Thymus (tissue), 11 donors: ENCODE data around the gene NGFR. TPM values are rescaled to one million over a fixed set of nuclear protein-coding genes. Genes with fewer than 3 reads are reported as not detected.

Experiments used
- DNase-seq, 9 donors: peaks; one replicate each; pipeline ENCODE4 v3.0.0-alpha.2; 2013; ENCODE audit warnings: low spot score in 9 of 9, low read depth in 6 of 9, missing footprints in 1 of 9
- H3K27ac ChIP-seq, 2 donors: one replicate each; pipeline ENCODE4 v1.5.1; 2013; ENCODE audit warnings: control low read depth in 1 of 2, low read depth in 1 of 2, low read length in 1 of 2, mild to moderate bottlenecking in 1 of 2, moderate library complexity in 1 of 2
- H3K27me3 ChIP-seq, 2 donors: one replicate each; pipeline ENCODE4 v1.5.1; 2013; ENCODE audit warnings: low read length in 1 of 2; ENCODE audit not compliant: control insufficient read depth in 2 of 2, insufficient read depth in 1 of 2
- H3K36me3 ChIP-seq, 2 donors: one replicate each; pipeline ENCODE4 v1.5.1; 2013; ENCODE audit warnings: low read length in 1 of 2, mild to moderate bottlenecking in 1 of 2, moderate library complexity in 1 of 2; ENCODE audit not compliant: control insufficient read depth in 2 of 2, insufficient read depth in 2 of 2
- H3K4me1 ChIP-seq, 2 donors: one replicate each; pipeline ENCODE4 v1.5.1; 2013; ENCODE audit warnings: low read length in 2 of 2; ENCODE audit not compliant: control insufficient read depth in 2 of 2, insufficient read depth in 2 of 2
- H3K4me3 ChIP-seq, 2 donors: one replicate each; pipeline ENCODE4 v1.5.1; 2013; ENCODE audit warnings: low read length in 2 of 2, control low read depth in 1 of 2, mild to moderate bottlenecking in 1 of 2
- H3K9me3 ChIP-seq, 2 donors: one replicate each; pipeline ENCODE4 v1.5.1; 2013; ENCODE audit warnings: low read length in 1 of 2, mild to moderate bottlenecking in 1 of 2; ENCODE audit not compliant: control insufficient read depth in 2 of 2, insufficient read depth in 1 of 2
- WGBS: extraction: QIAGEN DNeasy Blood & Tissue Kit; methylation state at CpG from one replicate; pipeline ENCODE4 v1.1.7; 2013; 5-methylcytosine and 5-hydroxymethylcytosine counted together
- polyA plus RNA-seq: library from polyadenylated mRNA; stranded (reverse); fragments of 200-250 nt; gene quantifications from one replicate; pipeline ENCODE4 v1.2.3, GENCODE V29; 2013
- total RNA-seq: library from RNA; stranded (reverse); fragments of 120-200 nt; gene quantifications from one replicate; pipeline ENCODE4 v1.2.4, GENCODE V29; 2013
- donor health status: healthy.

The NGFR gene
- total and polyA plus RNA-seq, 2 donors = 1.9 to 5.0 TPM

DNA sequence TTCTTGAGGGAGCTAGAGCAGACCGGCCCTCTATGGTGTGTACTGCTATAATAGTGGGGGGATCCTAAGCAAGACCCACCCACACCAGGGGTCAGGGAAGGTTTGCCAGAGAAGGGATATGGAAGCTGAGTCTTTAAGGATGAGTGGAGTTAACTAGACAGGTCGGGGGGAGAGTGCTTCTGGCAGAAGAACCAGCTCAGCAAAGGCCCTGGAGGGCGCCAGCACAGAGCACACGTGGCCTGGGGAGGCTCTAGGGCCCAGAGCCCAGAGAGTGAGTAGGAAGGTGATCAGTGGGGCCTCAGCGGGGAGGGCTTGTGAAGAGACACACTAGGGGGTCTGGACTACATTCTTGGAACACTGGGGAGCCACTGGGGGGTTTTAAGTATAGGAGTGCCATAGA, 21.1 kb downstream of the NGFR start:
- Histone ChIP-seq H3K4me1 (peaks cover 0 to 23% of the 10 kb centered on the region in 2 donors), H3K9me3 (no peaks in the 10 kb centered on the region), H3K4me3 (no peak overlapping the region), H3K27ac (no peak overlapping the region), H3K36me3 (no peaks in the 10 kb centered on the region), H3K27me3 (peaks cover 0 to 26% of the 10 kb centered on the region in 2 donors)
- no peak for DNase-seq
- WGBS = 88% methylated on average over 5 of the region's 5 CpGs

DNA sequence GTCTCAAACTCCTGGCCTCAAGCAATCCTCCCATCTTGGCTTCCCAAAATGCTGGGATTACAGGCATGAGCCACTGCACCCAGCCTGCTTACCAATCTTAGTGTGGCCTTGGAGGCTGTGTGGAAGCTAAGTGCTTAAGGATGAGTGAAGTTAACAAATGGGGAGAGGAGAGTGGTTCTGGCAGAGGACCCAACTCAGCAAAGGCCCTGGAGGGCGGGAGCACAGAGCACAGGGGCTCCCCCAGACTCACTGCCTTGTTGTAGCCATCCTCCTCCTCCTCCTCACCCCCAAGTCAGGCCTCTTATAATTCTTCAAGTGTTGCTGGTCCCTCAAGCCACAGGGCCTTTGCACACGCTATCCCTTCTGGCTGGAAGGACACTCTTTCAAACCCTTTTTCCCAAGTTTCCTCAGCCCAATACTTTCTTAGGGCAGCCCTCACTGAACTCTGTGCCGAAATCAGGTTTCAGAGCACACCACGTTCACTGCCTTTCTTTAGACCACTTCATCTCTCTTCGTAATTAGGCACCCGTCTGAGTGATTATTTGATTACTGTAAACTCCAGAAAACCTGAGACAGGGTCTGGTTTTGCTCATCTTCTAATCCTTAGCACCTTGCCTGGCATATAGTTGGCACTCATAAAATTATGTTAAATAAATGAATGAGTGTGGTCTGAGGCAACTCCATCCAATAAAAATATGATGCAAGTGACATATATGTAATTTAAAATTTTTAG, 23.4 kb downstream of the NGFR start:
- Histone ChIP-seq H3K36me3 (no peaks in the 10 kb centered on the region), H3K27me3 (peaks cover 0 to 10% of the 10 kb centered on the region in 2 donors), H3K9me3 (no peaks in the 10 kb centered on the region), H3K4me3 (no peak overlapping the region), H3K27ac (no peak overlapping the region), H3K4me1 (peaks cover 0 to 27% of the 10 kb centered on the region in 2 donors)
- 97% methylated on average over 6 of the region's 6 CpGs for WGBS
- no peak for DNase-seq

DNA sequence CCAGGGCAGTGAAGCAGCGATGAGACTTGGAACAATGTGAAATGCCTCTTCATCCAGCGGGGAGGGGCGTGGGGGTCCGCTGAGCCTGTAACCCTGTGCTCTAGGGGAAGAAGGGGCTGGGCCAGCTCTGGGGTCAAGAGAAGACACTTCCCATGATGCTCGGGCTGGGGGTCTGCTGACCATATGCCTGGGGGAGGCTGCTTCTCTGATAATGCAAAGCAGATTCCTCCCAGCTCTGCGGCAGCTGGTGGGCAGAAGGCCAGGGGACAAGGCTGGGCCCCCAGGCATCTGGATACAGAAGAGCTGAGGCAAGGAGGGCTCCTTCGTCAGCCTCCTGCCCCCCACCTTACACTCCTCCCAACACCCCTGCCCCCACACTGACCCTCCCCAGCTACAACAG, 24.7 kb downstream of the NGFR start:
- no peaks in the 10 kb centered on the region for H3K36me3 ChIP-seq
- no peak for DNase-seq
- no peak overlapping the region for H3K4me3 ChIP-seq
- H3K9me3 ChIP-seq = no peaks in the 10 kb centered on the region
- peaks cover 0 to 7% of the 10 kb centered on the region in 2 donors for H3K27me3 ChIP-seq
- WGBS = 94% methylated on average over 7 of the region's 7 CpGs
- peaks cover 0 to 26% of the 10 kb centered on the region in 2 donors for H3K4me1 ChIP-seq
- H3K27ac ChIP-seq = no peak overlapping the region

GRCh38 chr17:49520386-49521087, 25.4 kb downstream of the NGFR start:
- whole genome bisulfite sequencing = 97% methylated on average over 10 of the region's 10 CpGs
- H3K27me3 ChIP-seq = peaks cover 0 to 7% of the 10 kb centered on the region in 2 donors

DNA sequence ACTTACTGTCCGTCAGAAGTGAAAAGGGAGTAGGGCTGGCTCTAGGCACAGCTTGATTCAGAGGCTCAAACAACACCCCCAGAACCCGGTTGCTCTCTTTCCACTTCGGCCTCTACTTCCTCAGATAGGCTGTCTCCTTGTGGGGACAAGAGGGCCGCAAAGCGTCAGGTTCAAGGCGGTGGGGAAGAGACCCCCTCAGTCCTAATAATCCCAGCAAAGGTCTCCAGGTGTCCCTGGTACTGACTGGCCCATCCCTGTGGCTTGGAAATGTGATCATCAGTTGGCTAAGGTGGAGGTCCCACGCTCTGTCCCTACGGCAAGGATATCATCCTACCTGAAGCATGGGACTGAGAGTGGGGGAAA, 26.0 kb downstream of the NGFR start:
- DNase-seq = no peak
- no peak overlapping the region for H3K4me3 ChIP-seq
- WGBS = 97% methylated on average over 8 of the region's 8 CpGs
- no peak overlapping the region for H3K27ac ChIP-seq
- no peaks in the 10 kb centered on the region for H3K36me3 ChIP-seq
- H3K9me3 ChIP-seq = no peaks in the 10 kb centered on the region
- H3K27me3 ChIP-seq = peaks cover 0 to 7% of the 10 kb centered on the region in 2 donors
- H3K4me1 ChIP-seq = peaks cover 0 to 13% of the 10 kb centered on the region in 2 donors

More at GRCh38 chr17:49520386-49521087, 25.4 kb downstream of the NGFR start:
- Histone ChIP-seq H3K36me3 (no peaks in the 10 kb centered on the region), H3K27ac (no peak overlapping the region), H3K4me1 (peaks cover 0 to 19% of the 10 kb centered on the region in 2 donors), H3K9me3 (no peaks in the 10 kb centered on the region), H3K4me3 (no peak overlapping the region)
- DNase-seq = no peak

- Histone ChIP-seq H3K9me3 (no peaks in the 10 kb centered on the region), H3K27ac (no peak overlapping the region), H3K36me3 (no peaks in the 10 kb centered on the region), H3K4me1 (peaks cover 0 to 10% of the 10 kb centered on the region in 2 donors), H3K27me3 (peaks cover 0 to 12% of the 10 kb centered on the region in 2 donors), H3K4me3 (no peak overlapping the region)
- no peak for DNase-seq
- 81% methylated on average over 15 of the region's 15 CpGs for WGBS
Measured at GRCh38 chr17:49521471-49522356, 26.6 kb downstream of the NGFR start.

DNA sequence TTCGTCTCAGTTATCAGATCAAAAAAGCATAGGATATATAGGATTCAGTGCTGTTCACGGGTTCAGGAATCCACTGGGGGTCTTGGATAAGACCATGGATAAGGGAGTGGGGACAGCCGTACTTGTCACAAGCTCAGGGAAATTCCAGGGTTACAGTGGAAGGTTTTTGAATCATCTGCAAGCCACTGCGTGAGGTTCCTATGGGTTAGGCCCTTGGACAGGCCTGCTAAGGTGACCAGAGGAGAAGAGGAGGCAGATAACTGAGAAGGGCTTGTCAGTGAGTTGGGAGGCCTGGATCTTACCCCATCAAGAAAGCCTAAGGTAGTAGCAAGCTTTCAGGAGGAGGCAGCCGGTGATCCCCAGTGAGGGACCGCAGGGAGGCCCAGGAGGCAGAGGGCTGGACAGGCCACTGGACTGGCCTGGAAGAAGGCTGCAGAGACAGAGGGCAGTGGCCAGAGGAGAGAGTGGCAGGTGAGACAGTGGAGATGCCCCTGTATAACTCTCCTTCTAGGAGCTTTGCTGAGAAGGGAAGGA, 27.3 kb downstream of the NGFR start:
- H3K36me3 ChIP-seq = no peaks in the 10 kb centered on the region
- no peak overlapping the region for H3K4me3 ChIP-seq
- H3K4me1 ChIP-seq = peaks cover 0 to 10% of the 10 kb centered on the region in 2 donors
- no peaks in the 10 kb centered on the region for H3K9me3 ChIP-seq
- WGBS = 94% methylated on average over 6 of the region's 6 CpGs
- peaks cover 0 to 16% of the 10 kb centered on the region in 2 donors for H3K27me3 ChIP-seq
- no peak overlapping the region for H3K27ac ChIP-seq
- no peak for DNase-seq

DNA sequence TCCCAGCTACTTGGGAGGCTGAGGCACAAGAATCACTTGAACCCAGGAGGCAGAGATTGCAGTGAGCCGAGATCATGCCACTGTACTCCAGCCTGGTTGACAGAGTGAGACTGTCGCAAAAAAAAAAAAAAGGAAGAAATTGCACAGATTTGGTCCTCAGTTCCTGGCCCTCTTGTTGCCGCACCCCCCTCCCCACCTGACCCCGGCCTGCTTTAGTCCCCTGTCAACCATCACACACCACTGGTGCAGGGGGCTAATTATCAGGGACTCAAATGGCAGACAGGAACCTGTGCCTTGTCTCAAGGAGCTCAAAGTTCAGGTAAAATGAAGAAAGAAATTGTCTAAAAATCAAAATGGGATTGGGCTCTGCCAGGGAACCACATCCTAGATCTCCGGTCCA, 28.1 kb downstream of the NGFR start:
- no peaks in the 10 kb centered on the region for H3K36me3 ChIP-seq
- no peak for DNase-seq
- no peak overlapping the region for H3K27ac ChIP-seq
- H3K27me3 ChIP-seq = peaks cover 0 to 21% of the 10 kb centered on the region in 2 donors
- 93% methylated on average over 5 of the region's 5 CpGs for WGBS
- peaks cover 0 to 10% of the 10 kb centered on the region in 2 donors for H3K4me1 ChIP-seq
- no peak overlapping the region for H3K4me3 ChIP-seq
- H3K9me3 ChIP-seq = no peaks in the 10 kb centered on the region
